SIG-M5 treated with dmso at 0.1 percent for 504 hours (cell line): ENCODE results near the gene EYS.
"Not testable (repeated sequence)": the region's sequence is repeated elsewhere in the genome, so short reads cannot be mapped to it uniquely, and the experiment has no call there.

Source experiments
- DNase-seq: peaks from one replicate; lab custom pipeline; 2025; ENCODE audit not compliant: unreplicated experiment; lab: John Stamatoyannopoulos, UW

Gene EYS

DNA sequence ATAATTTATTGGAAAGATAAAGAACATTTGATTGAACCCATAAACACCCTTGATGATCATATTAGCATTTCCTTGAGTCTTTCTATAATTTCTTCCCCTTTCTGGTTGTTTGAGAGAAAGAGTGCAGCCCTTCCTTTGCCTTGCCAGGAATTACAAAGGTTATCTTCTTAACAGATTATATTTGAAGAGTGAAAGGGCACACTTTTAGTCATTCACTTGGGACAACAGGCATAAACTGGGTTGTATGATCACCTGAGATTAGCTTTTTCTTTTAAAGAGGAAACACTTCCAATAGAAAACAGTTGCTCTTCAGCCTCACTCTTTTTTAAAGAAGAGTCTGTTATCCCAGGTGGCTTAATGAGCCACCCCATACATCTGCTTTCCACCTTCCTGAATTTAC is 1776.2 kb downstream of the EYS start:
- DNase-seq = no peak

DNA sequence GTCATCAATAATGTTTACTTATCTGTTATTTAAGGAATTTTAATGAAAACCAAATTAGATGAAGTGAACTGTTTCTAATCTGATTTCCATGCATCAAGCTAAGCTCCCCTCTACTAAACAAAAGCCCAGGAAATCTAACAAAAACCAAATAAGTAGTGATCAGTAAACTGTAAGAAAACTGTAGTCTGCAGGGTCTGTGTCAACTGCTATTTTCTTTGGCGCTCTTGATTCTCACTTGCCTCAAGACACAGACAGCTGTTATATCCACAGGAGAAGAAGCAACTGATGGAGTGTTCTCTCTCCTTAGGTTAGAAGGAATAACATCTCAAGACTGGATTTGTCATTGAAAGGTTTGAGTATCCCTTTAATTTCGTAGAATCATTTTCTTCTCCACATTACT is 1777.9 kb downstream of the EYS start:
- DNase-seq = no peak

DNA sequence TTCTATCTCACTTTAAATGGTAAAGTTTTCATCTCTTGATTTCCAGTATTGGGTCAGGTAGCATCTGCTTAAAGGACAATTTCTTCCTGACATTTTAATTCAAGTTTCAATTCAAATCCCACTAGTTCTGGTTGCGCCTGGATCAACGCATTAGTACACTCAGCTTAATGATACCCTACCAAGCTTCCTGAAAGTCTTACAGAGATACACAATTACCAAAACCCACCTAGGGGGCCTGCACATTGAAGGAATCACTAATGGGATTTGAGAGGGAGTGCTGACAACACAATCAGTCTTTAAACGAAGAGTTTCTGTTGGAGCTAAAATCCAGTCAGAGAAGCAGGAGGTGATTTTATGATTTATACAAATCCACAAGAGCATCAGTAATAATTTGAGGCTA is 1778.4 kb downstream of the EYS start:
- DNase-seq = no peak

DNA sequence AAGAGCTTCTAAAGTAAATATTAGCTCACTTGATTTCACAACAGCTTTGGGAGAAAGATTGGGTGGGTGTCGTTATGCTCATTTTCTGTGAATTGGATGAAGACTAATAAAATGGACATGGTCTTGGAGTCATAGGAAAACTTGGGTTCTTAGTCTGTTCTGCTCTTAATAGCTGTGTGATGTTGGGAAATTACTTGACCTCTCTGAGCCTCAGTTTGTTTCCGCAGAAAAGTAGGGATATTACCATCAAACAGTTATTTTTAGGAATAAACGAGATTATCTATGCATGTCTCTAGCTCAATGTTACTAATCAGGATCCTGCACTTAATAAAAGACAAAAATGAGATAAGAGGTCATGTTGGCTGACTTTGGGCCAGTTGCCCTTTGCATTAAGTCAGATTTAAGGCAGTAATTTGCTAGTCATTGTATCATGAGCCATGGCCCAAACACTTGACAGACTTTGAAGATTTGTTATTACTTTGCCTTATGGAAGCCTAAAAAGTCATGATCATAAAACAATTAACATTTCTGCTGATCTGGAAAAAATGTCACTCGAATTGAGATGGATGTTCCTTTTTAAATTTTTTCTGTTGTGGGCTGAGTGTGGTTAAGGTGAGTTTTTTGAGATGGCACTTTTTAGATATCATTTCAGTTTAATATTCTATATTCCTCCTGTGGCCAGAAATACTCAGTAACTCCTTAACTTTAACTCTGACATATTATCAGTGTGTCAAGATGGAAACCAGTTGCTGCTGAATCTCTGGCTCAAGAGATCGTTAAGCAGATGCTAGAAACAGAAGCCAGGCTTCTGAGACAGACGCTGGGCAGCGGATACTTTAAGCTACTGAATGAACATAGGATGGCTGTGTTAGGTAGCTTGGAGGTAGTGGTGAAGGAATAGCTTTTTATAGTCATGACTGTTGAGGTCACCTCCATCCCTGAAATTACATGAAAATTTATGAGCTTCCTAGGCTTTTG is 1779.8 kb downstream of the EYS start:
- no peak for DNase-seq

DNA sequence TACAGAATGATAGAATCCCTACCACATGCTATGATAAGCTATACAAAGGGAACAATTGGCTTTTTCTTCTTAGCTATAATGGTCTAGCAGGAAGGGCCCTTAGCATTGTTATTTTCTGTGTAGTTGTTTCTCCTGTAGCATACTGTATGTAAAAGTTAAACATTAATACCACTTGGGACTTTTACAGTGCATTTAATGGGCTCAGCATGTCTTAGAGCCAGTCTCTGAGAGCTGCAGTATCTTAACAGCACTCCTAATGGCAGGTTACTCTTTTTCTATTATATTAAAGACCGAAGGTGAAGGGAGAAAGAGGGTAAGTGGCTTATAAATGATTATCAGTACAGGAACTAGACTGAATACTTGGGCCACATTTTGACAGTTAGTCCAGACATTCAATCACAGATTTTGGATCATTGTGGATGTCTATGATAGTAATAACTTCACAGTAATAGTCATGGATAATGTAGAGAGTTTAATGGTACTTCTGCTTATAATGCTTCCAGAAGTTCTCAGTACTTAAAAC is 1780.7 kb downstream of the EYS start:
- DNase-seq = no peak

DNA sequence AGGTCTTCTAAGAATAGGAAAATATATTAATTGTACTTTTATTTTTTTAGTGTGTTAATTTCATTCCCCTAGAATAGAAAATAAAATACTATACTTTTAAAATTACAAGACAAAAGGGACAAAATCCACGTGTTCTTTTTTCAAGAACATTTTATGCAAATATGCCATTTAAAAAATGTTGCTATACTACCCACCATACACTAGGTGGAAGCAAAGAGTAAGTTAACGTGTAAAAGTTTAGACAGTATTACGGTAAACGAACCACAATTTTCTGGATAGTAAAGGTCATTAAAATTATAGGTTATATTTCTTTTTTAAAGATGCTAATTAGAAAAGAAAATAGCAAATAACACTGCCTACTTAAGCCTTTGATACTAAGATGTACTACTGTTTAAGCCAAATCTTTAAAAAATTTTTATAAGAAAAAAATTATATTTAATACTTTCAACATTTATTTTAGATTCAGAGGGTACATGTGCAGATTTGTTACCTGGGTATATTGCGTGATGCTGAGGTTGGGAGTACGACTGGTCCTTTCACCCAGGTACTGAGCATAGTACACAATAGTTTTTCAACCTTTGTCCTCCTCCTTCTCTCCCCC is 1783.8 kb downstream of the EYS start:
- DNase-seq = peak; percentile 37

DNA sequence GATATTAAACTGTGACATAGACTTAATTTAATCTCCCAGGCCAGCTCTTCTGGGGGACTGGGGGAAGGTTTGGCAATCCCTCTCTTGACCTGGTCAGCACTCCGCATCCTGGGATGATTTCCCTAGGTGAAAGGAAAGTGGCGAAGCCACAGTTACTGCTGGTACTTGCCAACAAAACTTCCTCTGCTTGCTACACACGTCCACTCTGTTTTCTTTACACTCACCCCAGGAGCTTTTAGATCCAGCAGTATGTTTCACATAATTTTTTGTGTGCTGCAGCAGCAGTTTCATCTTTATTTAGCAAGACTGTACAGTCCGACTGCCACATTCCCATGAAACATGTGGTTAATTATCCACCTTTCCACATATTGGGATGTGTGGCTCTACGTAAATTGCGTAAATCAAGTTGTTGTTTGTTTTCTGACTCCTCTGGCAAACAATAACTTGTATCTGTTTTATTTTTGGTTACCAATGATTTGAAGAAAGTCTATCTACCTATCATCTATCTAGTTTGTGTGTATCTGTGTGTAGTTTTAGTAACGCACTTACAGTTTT is 1787.4 kb downstream of the EYS start:
- DNase-seq = no peak

DNA sequence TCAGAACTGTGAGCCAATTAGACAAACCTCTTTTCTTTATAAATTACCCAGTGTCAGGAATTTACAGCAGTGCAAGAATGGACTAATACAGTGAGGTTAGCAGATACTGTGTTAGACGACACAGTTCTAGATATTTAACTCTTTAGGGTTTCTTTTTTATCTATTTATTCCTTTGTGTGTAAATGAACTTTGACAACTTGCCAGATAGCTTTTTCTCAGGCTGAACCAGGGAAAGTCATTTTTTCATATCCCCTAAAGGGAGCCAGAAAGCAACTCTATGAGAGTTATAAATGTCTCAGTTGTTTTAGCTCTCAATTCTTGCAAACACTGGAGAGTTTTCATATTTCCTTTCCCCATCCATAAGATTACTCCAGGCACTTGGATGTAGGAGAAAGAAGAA is 1794.1 kb downstream of the EYS start:
- no peak for DNase-seq

DNA sequence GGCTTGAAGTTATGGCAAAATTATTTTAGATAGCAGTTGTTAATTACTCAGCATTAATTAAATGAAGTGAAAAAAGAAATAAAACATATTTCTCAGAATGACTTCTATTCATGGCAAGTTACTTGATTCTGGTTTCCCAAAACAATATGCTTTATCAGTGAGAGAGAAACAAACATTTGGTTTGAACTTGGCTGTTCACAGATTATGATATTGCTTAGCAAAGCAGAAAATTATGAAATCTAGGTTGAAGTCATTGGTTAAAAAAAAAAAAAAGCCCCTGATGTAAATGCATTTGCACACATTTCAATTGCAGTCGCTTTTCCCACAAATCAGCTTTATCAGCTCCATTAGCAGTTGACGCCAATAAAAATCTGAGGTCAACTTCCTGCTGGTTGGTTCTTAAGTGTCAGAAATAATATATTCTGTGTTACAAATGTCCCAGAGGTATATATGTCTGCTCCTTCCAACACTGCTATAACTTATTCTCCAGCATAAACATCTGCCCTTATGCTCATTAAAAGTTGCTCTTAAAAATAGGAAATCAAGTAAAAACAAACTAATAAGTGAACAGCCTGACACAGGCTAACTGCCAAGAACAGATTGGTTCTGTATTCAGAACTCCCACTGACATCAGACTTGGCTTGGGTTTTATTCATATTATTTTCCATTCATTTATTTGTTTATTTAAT is 1796.0 kb downstream of the EYS start:
- no peak for DNase-seq

DNA sequence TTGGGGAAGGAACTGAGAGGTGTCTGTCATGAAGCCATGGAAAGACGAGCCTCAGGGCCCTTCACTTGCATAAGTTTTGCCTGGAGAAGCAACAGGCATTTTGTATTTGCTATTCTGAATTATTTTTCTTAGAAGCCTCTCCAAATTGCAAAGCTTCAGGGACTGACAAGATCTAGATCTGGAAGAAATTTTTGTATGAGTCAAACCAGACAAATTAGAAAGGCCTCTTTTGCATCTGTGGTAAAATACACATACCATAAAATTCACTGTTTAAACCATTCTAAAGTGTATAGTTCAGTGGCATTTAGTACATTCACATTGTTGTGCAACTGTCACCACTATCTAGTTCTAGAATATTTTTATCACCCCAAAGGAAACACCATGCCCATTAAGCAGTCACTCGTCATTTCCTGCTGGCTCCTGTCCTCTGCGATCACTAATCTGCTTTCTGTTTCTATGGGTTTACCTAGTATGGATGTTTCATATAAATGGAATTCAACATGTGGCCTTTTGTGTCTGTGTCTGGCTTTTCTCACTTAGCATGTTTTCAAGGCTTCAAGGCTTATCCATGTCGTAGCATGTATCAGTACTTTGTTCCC is 1802.3 kb downstream of the EYS start:
- no peak for DNase-seq

DNA sequence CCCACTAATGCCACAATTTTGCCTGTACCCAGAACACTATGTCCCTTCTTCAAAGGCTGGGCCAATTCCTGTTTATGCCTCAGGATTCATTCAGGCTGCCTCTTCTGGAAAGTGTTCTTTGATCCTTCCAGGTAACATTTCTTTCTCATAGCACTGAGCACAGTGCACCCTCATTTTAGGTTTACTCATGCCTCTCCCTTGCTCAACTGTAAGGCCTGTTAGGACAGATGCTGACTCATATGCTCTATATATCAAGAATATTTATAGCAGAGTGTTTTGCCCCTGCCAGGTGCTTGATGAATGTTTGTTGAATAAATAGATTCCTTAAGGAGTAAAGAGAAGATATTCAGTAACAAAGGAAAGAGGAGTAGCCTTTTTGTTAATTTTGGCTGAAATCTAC is 1807.5 kb downstream of the EYS start:
- DNase-seq = no peak

DNA sequence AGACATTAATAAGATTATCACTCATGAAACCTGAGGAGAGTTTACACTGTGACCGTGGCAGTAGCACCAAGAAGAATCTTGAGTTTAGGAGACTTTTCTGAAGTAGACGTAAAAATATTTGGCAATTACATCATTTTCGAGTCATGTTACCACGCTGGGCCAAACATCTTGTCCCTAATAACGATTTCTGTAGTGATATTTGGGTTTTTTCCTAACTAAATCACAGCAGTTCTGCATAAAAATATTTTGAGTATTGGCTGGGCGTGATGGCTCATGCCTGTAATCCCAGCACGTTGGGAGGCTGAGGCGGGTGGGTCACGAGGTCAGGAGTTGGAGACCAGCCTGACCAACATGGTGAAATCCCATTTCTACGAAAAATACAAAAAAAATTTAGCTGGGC is 1809.1 kb downstream of the EYS start:
- DNase-seq = no peak

DNA sequence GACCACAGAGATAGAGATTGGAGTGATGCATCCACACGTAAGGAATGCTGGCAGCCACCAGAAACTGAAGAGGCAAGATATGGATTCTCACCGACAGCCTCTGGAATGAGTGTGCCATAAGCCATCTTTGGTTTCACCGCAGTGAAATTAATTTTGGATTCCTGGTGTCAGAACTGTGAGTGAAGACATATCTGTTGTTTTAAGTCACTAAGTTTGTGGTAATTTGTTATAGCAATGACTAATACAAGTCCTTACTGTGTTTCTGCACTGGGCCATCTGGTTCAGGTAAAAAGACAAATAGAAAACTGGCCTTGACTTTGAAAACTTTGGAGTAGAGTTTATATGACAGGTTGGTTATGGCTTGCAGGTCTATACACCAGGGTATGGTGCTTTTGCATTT is 1809.6 kb downstream of the EYS start:
- DNase-seq = no peak

DNA sequence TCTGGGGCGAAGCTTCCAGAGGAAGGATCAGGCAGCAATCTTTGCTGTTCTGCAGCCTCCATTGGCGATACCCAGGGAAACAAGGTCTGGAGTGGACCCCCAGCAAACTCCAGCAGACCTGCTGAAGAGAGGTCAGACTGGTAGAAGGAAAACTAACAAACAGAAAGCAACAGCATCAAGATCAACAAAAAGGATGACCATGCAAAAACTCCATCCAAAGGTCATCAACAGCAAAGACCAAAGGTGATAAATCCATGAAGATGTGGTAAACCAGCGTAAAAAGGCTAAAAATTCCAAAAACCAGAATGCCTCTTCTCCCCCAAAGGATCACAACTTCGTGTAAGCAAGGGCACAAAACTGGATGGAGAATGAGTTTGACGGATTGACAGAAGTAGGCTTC is 1818.6 kb downstream of the EYS start:
- no peak for DNase-seq

DNA sequence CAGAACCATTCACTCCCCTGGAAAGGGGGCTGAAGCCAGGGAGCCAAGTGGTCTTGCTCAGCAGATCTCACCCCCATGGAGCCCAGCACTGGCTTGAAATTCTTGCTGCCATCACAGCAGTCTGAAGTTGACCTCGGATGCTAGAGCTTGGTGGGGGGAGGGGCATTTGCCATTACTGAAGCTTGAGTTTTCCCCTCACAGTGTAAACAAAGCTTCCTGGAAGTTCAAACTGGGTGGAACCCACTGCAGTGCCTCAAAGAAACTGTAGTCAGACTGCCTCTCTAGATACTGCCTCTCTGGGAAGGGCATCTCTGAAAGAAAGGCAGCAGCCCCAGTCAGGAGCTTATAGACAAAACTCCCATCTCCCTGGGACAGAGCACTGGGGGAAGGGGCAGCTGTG is 1819.2 kb downstream of the EYS start:
- DNase-seq = not testable (repeated sequence)

DNA sequence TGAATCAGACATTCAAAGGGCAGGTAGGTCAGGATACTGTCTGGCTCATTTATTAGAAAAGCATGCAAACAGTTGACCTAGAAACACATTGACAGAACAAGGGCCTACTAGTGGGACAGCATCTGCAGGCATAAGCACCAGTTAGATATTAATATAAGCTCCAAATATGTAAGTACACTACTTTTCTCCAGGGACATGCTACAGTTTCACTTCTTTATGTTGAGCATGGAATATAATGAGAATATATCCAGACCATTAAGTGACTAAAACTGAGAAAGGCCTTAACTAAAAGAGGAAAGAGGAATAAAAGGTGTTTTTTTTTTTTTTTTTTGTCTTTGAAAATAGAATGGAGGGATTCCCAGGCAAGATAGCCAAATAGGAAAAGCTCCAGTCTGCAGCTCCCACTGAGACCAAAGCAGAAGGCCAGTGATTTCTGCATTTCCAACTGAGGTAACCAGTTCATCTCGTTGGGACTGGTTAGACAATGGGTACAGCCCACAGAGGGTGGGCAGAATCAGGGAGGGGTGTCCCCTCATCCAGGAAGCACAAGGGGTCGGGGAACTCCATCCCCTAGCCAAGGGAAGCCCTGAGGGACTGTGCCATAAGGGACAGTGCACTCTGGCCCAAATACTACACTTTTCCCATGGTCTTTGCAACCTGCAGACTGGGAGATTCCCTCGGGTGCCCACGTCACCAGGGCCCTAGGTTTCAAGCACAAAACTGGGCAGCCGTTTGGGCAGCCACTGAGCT is 1819.8 kb downstream of the EYS start:
- DNase-seq = no peak

DNA sequence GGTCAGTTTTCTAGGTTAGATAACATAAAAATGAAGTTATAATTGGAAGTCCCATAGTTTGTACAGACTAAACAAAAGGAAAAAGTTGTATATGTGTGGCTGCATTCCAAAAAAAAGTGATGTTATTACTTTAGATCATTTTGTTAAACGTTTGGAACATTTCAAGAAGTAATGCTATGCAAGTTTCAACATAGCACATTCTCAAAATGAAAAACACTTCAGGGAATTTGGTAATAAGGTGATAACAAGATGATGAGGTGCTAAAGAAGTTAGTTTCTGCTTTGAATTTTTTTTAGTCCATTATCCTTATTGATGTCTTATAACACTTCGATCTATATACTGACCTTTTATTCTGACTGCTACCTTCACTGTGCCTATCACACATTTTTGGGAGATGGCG is 1820.7 kb downstream of the EYS start:
- no peak for DNase-seq

DNA sequence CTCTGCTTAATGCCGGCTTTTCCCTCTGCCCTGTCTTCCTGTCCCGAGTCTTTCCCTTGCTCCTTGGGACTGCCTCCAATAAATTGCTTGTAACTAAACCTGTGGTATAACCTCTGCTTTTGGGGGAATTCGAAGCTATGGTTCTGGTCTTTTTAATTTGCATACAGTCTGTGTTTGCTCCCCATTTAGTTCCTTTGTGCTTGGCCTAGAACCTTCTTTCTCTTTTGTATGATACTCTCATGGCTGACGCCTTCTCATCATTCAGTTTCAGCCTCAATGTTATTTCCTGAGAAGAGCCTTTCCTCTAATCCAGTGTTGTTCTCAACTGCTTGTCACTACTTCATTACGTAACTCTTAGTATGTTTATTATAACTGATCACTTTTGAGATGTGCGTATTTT is 1823.4 kb downstream of the EYS start:
- DNase-seq = no peak

DNA sequence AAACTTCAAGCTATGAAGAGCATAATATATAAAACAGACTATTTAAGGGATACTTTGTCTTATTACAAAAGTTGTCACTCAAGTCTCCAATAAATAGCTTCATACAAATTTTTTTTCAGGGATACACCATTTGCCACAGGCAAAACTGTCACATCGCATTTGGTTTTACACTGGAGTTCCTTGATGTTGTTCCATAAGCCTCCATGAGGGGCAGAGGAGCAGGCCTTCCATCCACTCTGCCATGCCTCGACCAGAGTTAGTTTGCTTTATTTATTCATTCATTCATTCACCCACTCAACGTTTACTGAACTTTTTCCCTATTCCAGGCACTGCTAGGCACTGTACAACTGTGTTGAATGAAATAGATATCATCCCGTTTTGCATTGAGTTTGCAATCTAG is 1824.8 kb downstream of the EYS start:
- no peak for DNase-seq

DNA sequence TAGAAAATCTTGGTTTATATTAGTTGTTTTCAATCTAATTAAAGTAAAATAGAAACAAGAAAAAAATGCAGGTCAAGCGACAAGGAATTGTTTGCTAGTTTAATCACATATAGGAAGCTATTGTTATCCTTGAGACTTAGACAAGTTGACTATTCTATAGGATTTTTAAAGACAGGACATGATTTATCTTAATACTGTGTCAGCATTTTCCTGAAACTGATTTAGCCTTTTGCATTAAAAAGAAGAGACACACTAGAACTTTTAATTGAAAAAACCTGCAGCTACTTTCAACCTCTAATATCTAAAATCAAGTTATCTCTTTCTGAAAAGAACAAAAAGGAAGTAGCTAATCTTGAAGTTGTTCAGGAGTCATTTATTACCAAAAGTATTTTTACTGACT is 1825.2 kb downstream of the EYS start:
- DNase-seq = no peak
